ENCODE data around the gene MCRIP2. TPM values are rescaled to one million over a fixed set of nuclear protein-coding genes. Genes with fewer than 3 reads are reported as not detected.

Gene MCRIP2
- total RNA-seq, 1 donor from 2014 or later: 181 TPM

GRCh38 chr16:629185-629832 lies 12.3 kb upstream of the MCRIP2 start:
- no peaks in the 10 kb centered on the region for H3K27me3 ChIP-seq (ENCODE audit: low read depth)
- no peak for DNase-seq
- H3K27ac ChIP-seq (replicated peaks): peak overlapping the region; percentile 46
- TF ChIP-seq CTCF (IDR thresholded peaks at IDR 0.05; ENCODE audit: borderline replicate concordance): no peak
- intact Hi-C loops (cut with micrococcal nuclease): no loop called here
- peaks cover 26% of the 10 kb centered on the region for H3K4me1 ChIP-seq
- no peak overlapping the region for H3K4me3 ChIP-seq
- peaks cover 51% of the 10 kb centered on the region for H3K36me3 ChIP-seq
- H3K9me3 ChIP-seq (replicated peaks): no peaks in the 10 kb centered on the region

GRCh38 chr16:629833-630248 lies 11.8 kb upstream of the MCRIP2 start:
- no peaks in the 10 kb centered on the region for H3K9me3 ChIP-seq (replicated peaks)
- no peaks in the 10 kb centered on the region for H3K27me3 ChIP-seq (ENCODE audit: low read depth)
- intact Hi-C loops (cut with micrococcal nuclease): no loop called here
- no peak overlapping the region for H3K4me3 ChIP-seq
- peaks cover 27% of the 10 kb centered on the region for H3K4me1 ChIP-seq
- peaks cover 54% of the 10 kb centered on the region for H3K36me3 ChIP-seq
- H3K27ac ChIP-seq (replicated peaks): peak overlapping the region; percentile 46
- TF ChIP-seq CTCF (IDR thresholded peaks at IDR 0.05; ENCODE audit: borderline replicate concordance): no peak
- no peak for DNase-seq

DNA sequence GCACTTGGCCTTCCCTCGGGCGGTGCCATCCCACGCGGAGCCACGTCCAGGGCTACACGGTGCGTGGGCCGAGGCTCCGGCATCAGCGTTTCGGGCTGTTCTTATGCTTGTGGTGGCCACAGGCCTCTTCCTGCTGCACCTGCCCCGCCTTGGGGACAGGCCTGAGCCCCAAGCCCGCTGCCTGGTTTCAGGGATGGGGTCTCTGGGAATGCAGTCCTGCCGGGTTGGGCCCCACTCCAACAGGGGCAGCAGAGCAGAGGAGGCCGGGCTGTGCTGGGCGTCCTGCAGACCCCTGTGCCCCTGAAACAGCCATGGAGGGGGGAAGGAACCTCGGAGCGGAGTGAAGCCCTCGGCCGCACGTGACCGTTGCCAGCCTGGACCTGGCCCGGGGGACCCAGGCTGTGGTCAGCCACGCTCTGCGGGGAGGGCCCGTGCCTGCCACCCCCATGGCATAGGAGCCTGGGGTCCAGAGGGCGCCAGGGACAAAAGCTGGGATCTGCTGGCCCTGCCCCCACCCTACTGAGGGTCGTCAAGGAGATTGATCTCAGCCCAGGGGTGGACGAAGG lies 11.3 kb upstream of the MCRIP2 start:
- intact Hi-C loops (cut with micrococcal nuclease): no loop called here
- no peaks in the 10 kb centered on the region for H3K9me3 ChIP-seq (replicated peaks)
- TF ChIP-seq CTCF (IDR thresholded peaks at IDR 0.05; ENCODE audit: borderline replicate concordance): no peak
- peaks cover 54% of the 10 kb centered on the region for H3K36me3 ChIP-seq
- no peak overlapping the region for H3K4me3 ChIP-seq
- no peaks in the 10 kb centered on the region for H3K27me3 ChIP-seq (ENCODE audit: low read depth)
- H3K27ac ChIP-seq (replicated peaks): peak overlapping the region; percentile 46
- H3K4me1 ChIP-seq: peaks cover 32% of the 10 kb centered on the region
- DNase-seq: no peak

- Histone ChIP-seq H3K4me3 (no peak within 1 kb of the TSS), H3K9me3 (replicated peaks) (no peaks in the 10 kb centered on the region), H3K36me3 (peaks cover 49% of the 10 kb centered on the region), H3K27me3 (ENCODE audit: low read depth) (no peaks in the 10 kb centered on the region), H3K4me1 (peaks cover 37% of the 10 kb centered on the region), H3K27ac (replicated peaks) (peak within 1 kb of the TSS; percentile 46)
- TF ChIP-seq CTCF (IDR thresholded peaks at IDR 0.05; ENCODE audit: borderline replicate concordance): no peak
- no peak for DNase-seq
- intact Hi-C loops (cut with micrococcal nuclease): no loop called here
These were observed 10.7 kb upstream of the MCRIP2 start, which contains the start of gene WFIKKN1 for GRCh38 chr16:630815-631405. Gene WFIKKN1, plus strand, starts transcription at chr16:630985. Its CDS starts 269 bp downstream, at chr16:631254.

DNA sequence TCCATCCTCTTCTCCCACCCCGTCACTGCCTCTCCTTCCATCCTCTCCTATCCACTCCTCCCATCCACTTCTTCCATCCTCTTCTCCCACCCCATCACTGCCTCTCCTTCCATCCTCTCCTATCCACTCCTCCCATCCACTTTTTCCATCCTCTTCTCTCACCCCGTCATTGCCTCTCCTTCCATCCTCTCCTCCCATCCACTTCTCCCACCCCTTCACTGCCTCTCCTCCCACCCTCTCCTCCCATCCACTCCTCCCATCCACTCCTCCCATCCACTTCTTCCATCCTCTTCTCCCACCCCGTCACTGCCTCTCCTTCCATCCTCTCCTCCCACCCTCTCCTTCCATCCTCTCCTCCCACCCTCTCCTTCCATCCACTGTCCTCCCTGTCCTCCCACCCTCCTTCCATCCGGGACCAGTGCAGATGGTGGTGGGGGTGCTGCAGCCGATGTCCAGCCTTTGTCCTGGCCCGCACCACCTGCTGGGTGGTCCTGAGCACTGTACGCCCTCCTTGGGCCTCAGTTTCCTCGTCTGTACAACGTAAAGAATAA lies 9.7 kb upstream of the MCRIP2 start:
- peaks cover 39% of the 10 kb centered on the region for H3K36me3 ChIP-seq
- no peaks in the 10 kb centered on the region for H3K9me3 ChIP-seq (replicated peaks)
- intact Hi-C loops (cut with micrococcal nuclease): no loop called here
- H3K27ac ChIP-seq (replicated peaks): no peak overlapping the region
- no peak overlapping the region for H3K4me3 ChIP-seq
- H3K27me3 ChIP-seq (ENCODE audit: low read depth): no peaks in the 10 kb centered on the region
- H3K4me1 ChIP-seq: peaks cover 45% of the 10 kb centered on the region
- DNase-seq: no peak
- no peak for TF ChIP-seq CTCF (IDR thresholded peaks at IDR 0.05; ENCODE audit: borderline replicate concordance)

All from left ventricle myocardium inferior (tissue), 1 donor.